ENCODE results near the gene KNL1. TPM values are rescaled to one million over a fixed set of nuclear protein-coding genes. Genes with fewer than 3 reads are reported as not detected.

The KNL1 gene
- total and polyA plus RNA-seq, 10 of the 15 experiments (the other 5 are each of a cell fraction or from before 2014, with no cell fraction given) = 10.9 to 55.5 (median 28.4) TPM

GRCh38 chr15:40545457-40545856 is 48.6 kb upstream of the KNL1 start:
- DNase-seq (ENCODE audit: low read depth, low spot score) (no peak), FAIRE-seq (no peak), ATAC-seq (no peak)
- no peak overlapping the region for H2AFZ ChIP-seq (ENCODE audit: control insufficient read depth, low read depth, low read length)
- ChIA-PET CTCF (interaction anchor here (1.0 to 4.0 kb wide), 5 partner anchors 8 to 86 kb away, joined by 3 to 18 read pairs (median 6); partner anchors contain the start of gene CCDC32), POLR2A (interaction anchor here (1.0 kb wide), 1 partner anchor 24 kb away, joined by 4 read pairs; the partner anchor contains the start of gene RPUSD2), RAD21 (ENCODE audit: unreplicated experiment) (interaction anchor here (0.7 to 2.0 kb wide), 2 partner anchors 117 to 149 kb away, joined by 3 to 6 read pairs; partner anchors contain the start of gene RAD51), SMC1A (ENCODE audit: uncharacterized antibody, unreplicated experiment) (interaction anchor here (0.6 to 3.1 kb wide), 6 partner anchors 7 to 39 kb away, joined by 3 to 22 read pairs (median 3); partner anchors contain the start of genes CCDC32 and RPUSD2)
- peaks cover 0 to 5% of the 10 kb centered on the region in 2 experiments; a peak in 1 of 4 replicates for H3K36me3 ChIP-seq (ENCODE audit: control insufficient read depth in 2 of 2, insufficient read depth in 2 of 2, low read length in 1 of 2)
- H4K20me1 ChIP-seq (ENCODE audit: control insufficient read depth, insufficient read depth) = no peaks in the 10 kb centered on the region
- H3K79me2 ChIP-seq (ENCODE audit: control insufficient read depth, insufficient read depth, low read length) = peaks cover 2% of the 10 kb centered on the region; the same call in 1 of the 2 replicates
- intact Hi-C loops (cut with micrococcal nuclease; ENCODE audit: unreplicated experiment) = no loop called here
- H3K4me1 ChIP-seq (ENCODE audit: control insufficient read depth, insufficient read depth, low read length) = peaks cover 73% of the 10 kb centered on the region
- H3K4me3 ChIP-seq = no peak overlapping the region
- H3K27me3 ChIP-seq (replicated peaks in 1 of 2; ENCODE audit: control insufficient read depth in 2 of 2, insufficient read depth in 2 of 2, low read length in 1 of 2) = no peaks in the 10 kb centered on the region
- in situ Hi-C loops (cut with MboI) = no loop called here
- TF ChIP-seq RELB (IDR thresholded peaks at IDR 0.05; ENCODE audit: low read depth) = no peak
- 0 out of 2 replicates have a peak, but pooled peaks have one; percentile 19 for TF ChIP-seq POLR2A (IDR thresholded peaks at IDR 0.05; ENCODE audit: low read depth, low read length)
- peak in 2 of 3 experiments; percentile 22 to 29; a peak in 2 of 6 replicates for TF ChIP-seq CTCF (IDR thresholded peaks at IDR 0.05 in 2 of 3, conservative IDR thresholded peaks at IDR 0.05 in 1 of 3; ENCODE audit: control insufficient read depth in 2 of 3, extremely low read depth in 1 of 3, insufficient read depth in 1 of 3, low read depth in 3 of 3, low read length in 3 of 3)
- no peak overlapping the region for H3K4me2 ChIP-seq (ENCODE audit: control insufficient read depth, insufficient read depth)
- H3K9me3 ChIP-seq (replicated peaks; ENCODE audit: control insufficient read depth, insufficient read depth, low read length) = no peaks in the 10 kb centered on the region; the same call in 2 of the 3 replicates
- no peak overlapping the region; the same call in 1 of the 2 replicates for H3K27ac ChIP-seq (ENCODE audit: control insufficient read depth, insufficient read depth)
- H3K9ac ChIP-seq (ENCODE audit: control insufficient read depth, insufficient read depth, low read length) = no peak overlapping the region
- no TSS peak for BruUV-seq (replicated peaks)
- 47% methylated on average over 1 of the region's 1 CpG for WGBS (ENCODE audit: insufficient coverage, insufficient replicate concordance, low lambda C conversion rate, missing lambda C conversion rate)

Data from GM12878 (cell line).